Hepatocyte (in vitro differentiated cells): Measurements from ENCODE around the gene PYY. TPM values are rescaled to one million over a fixed set of nuclear protein-coding genes. Genes with fewer than 3 reads are reported as not detected.

ENCODE experiments used
- DNase-seq: peaks from one replicate; pipeline ENCODE4 v3.0.0-alpha.2; 2016; ENCODE audit warnings: low spot score
- H2AFZ ChIP-seq: fragments of 200-600 bp; sonication (generic); 2 replicates; pipeline ENCODE4 v1.6.0; 2016; ENCODE audit warnings: antibody characterized with exemption, mild to moderate bottlenecking
- H3K27ac ChIP-seq: fragments of 200-600 bp; sonication (generic); 2 replicates; pipeline ENCODE4 v1.5.1; 2016; ENCODE audit warnings: mild to moderate bottlenecking
- H3K27me3 ChIP-seq: fragments of 200-600 bp; sonication (generic); 2 replicates; pipeline ENCODE4 v1.6.1; 2016
- H3K36me3 ChIP-seq: fragments of 200-600 bp; sonication (generic); replicated peaks from 2 replicates; pipeline ENCODE4 v1.5.1; 2016; ENCODE audit warnings: low read depth; ENCODE audit not compliant: insufficient read depth
- H3K4me1 ChIP-seq: fragments of 200-600 bp; sonication (generic); 2 replicates; pipeline ENCODE4 v1.5.1; 2016; ENCODE audit warnings: mild to moderate bottlenecking, moderate library complexity; ENCODE audit not compliant: insufficient read depth
- H3K4me2 ChIP-seq: fragments of 200-600 bp; sonication (generic); 2 replicates; pipeline ENCODE4 v1.6.0; 2016
- H3K4me3 ChIP-seq: fragments of 200-600 bp; sonication (generic); 2 replicates; pipeline ENCODE4 v1.5.1; 2016; ENCODE audit warnings: mild to moderate bottlenecking
- H3K79me2 ChIP-seq: fragments of 200-600 bp; sonication (generic); 2 replicates; pipeline ENCODE4 v1.6.0; 2017; ENCODE audit warnings: mild to moderate bottlenecking
- H3K9me2 ChIP-seq: fragments of 200-600 bp; sonication (generic); replicated peaks from 2 replicates; pipeline ENCODE4 v1.6.0; 2017; ENCODE audit warnings: mild to moderate bottlenecking; ENCODE audit not compliant: insufficient read depth
- H3K9me3 ChIP-seq: fragments of 200-600 bp; sonication (generic); 2 replicates; pipeline ENCODE4 v1.5.1; 2016; ENCODE audit warnings: low read depth, mild to moderate bottlenecking
- H4K20me1 ChIP-seq: fragments of 200-600 bp; sonication (generic); 2 replicates; pipeline ENCODE4 v1.6.0; 2016; ENCODE audit warnings: mild to moderate bottlenecking; ENCODE audit not compliant: insufficient read depth, poor library complexity, severe bottlenecking
- EZH2 ChIP-seq: fragments of 200-600 bp; sonication (generic); IDR thresholded peaks from 2 replicates; pipeline ENCODE4 v1.6.1; 2016; ENCODE audit warnings: antibody characterized with exemption, mild to moderate bottlenecking, borderline replicate concordance
- EZH2phosphoT487 ChIP-seq: fragments of 200-600 bp; sonication (generic); IDR thresholded peaks from one replicate; pipeline ENCODE4 v1.6.1; 2018; ENCODE audit warnings: antibody characterized with exemption, mild to moderate bottlenecking, low read depth, moderate library complexity; ENCODE audit not compliant: unreplicated experiment, severe bottlenecking
- WGBS: methylation state at CpG from one replicate; pipeline ENCODE4 v1.1.6; 2016; ENCODE audit warnings: low lambda C conversion rate; ENCODE audit errors: missing lambda C conversion rate; 5-methylcytosine and 5-hydroxymethylcytosine counted together
- polyA plus RNA-seq: library from polyadenylated mRNA; unstranded; fragments of >200 nt; fragmentation: Nextera tagmentation; extraction: Ambion mirVana; gene quantifications from 2 replicates; pipeline ENCODE4 v1.2.1, GENCODE V29; 2016
- total RNA-seq: library from RNA; depleted of rRNA; stranded (reverse); fragments of >200 nt; gene quantifications from 2 replicates; pipeline ENCODE4 v1.2.3, GENCODE V29; 2014
- TF ChIP-seq, protein P1 (sequence below): fragments of 200-600 bp; sonication (generic); IDR thresholded peaks from 2 replicates; pipeline ENCODE4 v1.5.1; 2016; ENCODE audit warnings: antibody characterized with exemption, mild to moderate bottlenecking; ENCODE audit not compliant: poor library complexity

The PYY gene
- total and polyA plus RNA-seq, 2 experiments from 2014 or later: 16.9 TPM; not detected in 1

- Histone ChIP-seq H3K79me2 (no peaks in the 10 kb centered on the region), H3K4me2 (no peak overlapping the region), H3K4me1 (peaks cover 12% of the 10 kb centered on the region), H3K9me3 (no peaks in the 10 kb centered on the region), H3K27me3 (peaks cover 90% of the 10 kb centered on the region), H3K9me2 (no peaks in the 10 kb centered on the region), H2AFZ (no peak overlapping the region), H4K20me1 (no peaks in the 10 kb centered on the region), H3K36me3 (no peaks in the 10 kb centered on the region), H3K27ac (no peak overlapping the region), H3K4me3 (no peak overlapping the region)
- TF ChIP-seq, protein P1, sequence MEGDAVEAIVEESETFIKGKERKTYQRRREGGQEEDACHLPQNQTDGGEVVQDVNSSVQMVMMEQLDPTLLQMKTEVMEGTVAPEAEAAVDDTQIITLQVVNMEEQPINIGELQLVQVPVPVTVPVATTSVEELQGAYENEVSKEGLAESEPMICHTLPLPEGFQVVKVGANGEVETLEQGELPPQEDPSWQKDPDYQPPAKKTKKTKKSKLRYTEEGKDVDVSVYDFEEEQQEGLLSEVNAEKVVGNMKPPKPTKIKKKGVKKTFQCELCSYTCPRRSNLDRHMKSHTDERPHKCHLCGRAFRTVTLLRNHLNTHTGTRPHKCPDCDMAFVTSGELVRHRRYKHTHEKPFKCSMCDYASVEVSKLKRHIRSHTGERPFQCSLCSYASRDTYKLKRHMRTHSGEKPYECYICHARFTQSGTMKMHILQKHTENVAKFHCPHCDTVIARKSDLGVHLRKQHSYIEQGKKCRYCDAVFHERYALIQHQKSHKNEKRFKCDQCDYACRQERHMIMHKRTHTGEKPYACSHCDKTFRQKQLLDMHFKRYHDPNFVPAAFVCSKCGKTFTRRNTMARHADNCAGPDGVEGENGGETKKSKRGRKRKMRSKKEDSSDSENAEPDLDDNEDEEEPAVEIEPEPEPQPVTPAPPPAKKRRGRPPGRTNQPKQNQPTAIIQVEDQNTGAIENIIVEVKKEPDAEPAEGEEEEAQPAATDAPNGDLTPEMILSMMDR: no peak
- TF ChIP-seq EZH2phosphoT487: no peak
- no peak for TF ChIP-seq EZH2
- 80% methylated on average over 2 of the region's 2 CpGs for whole genome bisulfite sequencing
- no peak for DNase-seq
Observed at GRCh38 chr17:43982171-43982570, 28.4 kb upstream of the PYY start.

GRCh38 chr17:43979671-43980070 lies 25.9 kb upstream of the PYY start:
- Histone ChIP-seq H2AFZ (no peak overlapping the region), H3K9me2 (no peaks in the 10 kb centered on the region), H3K4me2 (no peak overlapping the region), H3K27me3 (peaks cover 73% of the 10 kb centered on the region), H3K4me3 (no peak overlapping the region), H3K9me3 (no peaks in the 10 kb centered on the region), H3K36me3 (no peaks in the 10 kb centered on the region), H3K79me2 (no peaks in the 10 kb centered on the region), H4K20me1 (no peaks in the 10 kb centered on the region), H3K4me1 (peaks cover 12% of the 10 kb centered on the region), H3K27ac (no peak overlapping the region)
- 66% methylated on average over 4 of the region's 4 CpGs for WGBS
- TF ChIP-seq, protein P1: no peak
- TF ChIP-seq EZH2phosphoT487 (no peak), EZH2 (no peak)
- no peak for DNase-seq

DNA sequence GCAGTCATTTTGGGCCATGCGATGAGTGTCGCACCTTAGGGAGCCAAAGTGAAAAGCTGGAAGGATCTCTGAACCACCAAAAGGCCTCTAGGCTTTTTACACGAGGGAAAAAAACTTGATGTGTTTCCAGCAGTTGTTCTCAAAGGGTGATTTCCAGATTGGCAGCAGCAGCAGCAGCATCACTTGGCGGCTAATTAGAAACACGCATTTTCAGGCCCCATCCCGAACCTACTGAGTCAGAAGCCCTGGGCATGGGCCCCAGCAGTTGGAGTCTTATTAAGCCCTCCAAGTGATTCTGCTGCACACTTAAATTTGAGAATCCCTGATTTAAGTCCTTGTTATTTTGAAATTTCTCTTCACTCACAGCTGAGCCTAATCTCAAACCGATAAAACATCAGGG lies 25.3 kb upstream of the PYY start:
- DNase-seq: no peak
- no peak overlapping the region for H3K27ac ChIP-seq
- WGBS: 73% methylated on average over 7 of the region's 7 CpGs
- no peaks in the 10 kb centered on the region for H3K9me3 ChIP-seq
- TF ChIP-seq EZH2 (no peak), EZH2phosphoT487 (no peak)
- TF ChIP-seq, protein P1: no peak
- H3K79me2 ChIP-seq: no peaks in the 10 kb centered on the region
- no peaks in the 10 kb centered on the region for H3K9me2 ChIP-seq
- no peak overlapping the region for H3K4me2 ChIP-seq
- no peak overlapping the region for H3K4me3 ChIP-seq
- H3K27me3 ChIP-seq: peaks cover 73% of the 10 kb centered on the region
- H3K36me3 ChIP-seq: no peaks in the 10 kb centered on the region
- H2AFZ ChIP-seq: no peak overlapping the region
- H3K4me1 ChIP-seq: peaks cover 10% of the 10 kb centered on the region
- H4K20me1 ChIP-seq: no peaks in the 10 kb centered on the region

GRCh38 chr17:43978078-43978477 lies 24.3 kb upstream of the PYY start:
- Histone ChIP-seq H3K36me3 (no peaks in the 10 kb centered on the region), H3K4me3 (no peak overlapping the region), H3K9me3 (no peaks in the 10 kb centered on the region), H2AFZ (no peak overlapping the region), H4K20me1 (no peaks in the 10 kb centered on the region), H3K27ac (no peak overlapping the region), H3K9me2 (no peaks in the 10 kb centered on the region), H3K27me3 (peaks cover 67% of the 10 kb centered on the region), H3K4me2 (no peak overlapping the region), H3K4me1 (peaks cover 2% of the 10 kb centered on the region), H3K79me2 (no peaks in the 10 kb centered on the region)
- 95% methylated on average over 2 of the region's 2 CpGs for whole genome bisulfite sequencing
- TF ChIP-seq, protein P1: no peak
- TF ChIP-seq EZH2phosphoT487: no peak
- TF ChIP-seq EZH2: no peak
- DNase-seq: no peak
